ENCODE results near the gene CLASP1. TPM values are rescaled to one million over a fixed set of nuclear protein-coding genes. Genes with fewer than 3 reads are reported as not detected.
A peak's percentile ranks its signal among the peaks of the same experiment; 100 is the strongest.

The CLASP1 gene
- polyA plus RNA-seq, 1 donor (not counting 4 experiments of a cell fraction or from before 2014, with no cell fraction given): 16.7 TPM

- Histone ChIP-seq H3K27me3 (ENCODE audit: control insufficient read depth, extremely low read depth, insufficient read depth, low read length) (no peaks in the 10 kb centered on the region), H3K9me3 (ENCODE audit: control insufficient read depth, low read depth, low read length) (no peaks in the 10 kb centered on the region), H3K9me1 (ENCODE audit: control insufficient read depth, extremely low read depth, insufficient read depth, low read length) (peaks cover 2% of the 10 kb centered on the region), H3K4me1 (ENCODE audit: control insufficient read depth, extremely low read depth, insufficient read depth, low read length) (peaks cover 35% of the 10 kb centered on the region), H2AFZ (ENCODE audit: control insufficient read depth, low read length) (no peak overlapping the region), H3K9ac (ENCODE audit: control insufficient read depth, extremely low read depth, insufficient read depth, low read length) (no peak overlapping the region), H3K4me3 (ENCODE audit: control insufficient read depth in 2 of 3, extremely low read depth in 1 of 3, insufficient read depth in 2 of 3, low read depth in 1 of 3, low read length in 3 of 3) (no peak overlapping the region), H4K20me1 (ENCODE audit: control insufficient read depth, extremely low read depth, insufficient read depth, low read length) (no peaks in the 10 kb centered on the region), H3K79me2 (ENCODE audit: control insufficient read depth, insufficient read depth, low read length) (peaks cover 62% of the 10 kb centered on the region), H3K36me3 (ENCODE audit: control insufficient read depth in 2 of 2, extremely low read depth in 1 of 2, insufficient read depth in 2 of 2, low read length in 2 of 2) (peaks cover 0 to 17% of the 10 kb centered on the region in 2 experiments), H3K27ac (ENCODE audit: control insufficient read depth, insufficient read depth, low read length) (no peak overlapping the region), H3K4me2 (ENCODE audit: control insufficient read depth, extremely low read depth, insufficient read depth, low read depth, low read length) (no peak overlapping the region)
- TF ChIP-seq CTCF (optimal IDR thresholded peaks at IDR 0.05 in 1 of 3, IDR thresholded peaks at IDR 0.05 in 1 of 3, conservative IDR thresholded peaks at IDR 0.05 in 1 of 3; ENCODE audit: extremely low read depth in 1 of 3, insufficient read depth in 2 of 3, low read length in 3 of 3): no peak
- no peak for TF ChIP-seq EZH2 (IDR thresholded peaks at IDR 0.05; ENCODE audit: low read length)
- DNase-seq (ENCODE audit: low read depth, low spot score) (no peak), FAIRE-seq (no peak)
- dilution Hi-C loops (cut with MboI; ENCODE audit: extremely low pct_ligation_motif_present, low sequenced_read_pairs): no loop called here
Observed at GRCh38 chr2:121473512-121473911, 175.8 kb downstream of the CLASP1 start.

- H3K9ac ChIP-seq (ENCODE audit: control insufficient read depth, extremely low read depth, insufficient read depth, low read length): no peak overlapping the region
- H2AFZ ChIP-seq (ENCODE audit: control insufficient read depth, low read length): no peak overlapping the region
- peaks cover 2% of the 10 kb centered on the region for H3K9me1 ChIP-seq (ENCODE audit: control insufficient read depth, extremely low read depth, insufficient read depth, low read length)
- H3K79me2 ChIP-seq (ENCODE audit: control insufficient read depth, insufficient read depth, low read length): peaks cover 54% of the 10 kb centered on the region
- peaks cover 33% of the 10 kb centered on the region for H3K4me1 ChIP-seq (ENCODE audit: control insufficient read depth, extremely low read depth, insufficient read depth, low read length)
- peak overlapping the region; percentile 51 for H3K27ac ChIP-seq (ENCODE audit: control insufficient read depth, insufficient read depth, low read length)
- H3K4me2 ChIP-seq (ENCODE audit: control insufficient read depth, extremely low read depth, insufficient read depth, low read depth, low read length): no peak overlapping the region
- FAIRE-seq (peak; percentile 23), DNase-seq (ENCODE audit: low read depth, low spot score) (no peak)
- dilution Hi-C loops (cut with MboI; ENCODE audit: extremely low pct_ligation_motif_present, low sequenced_read_pairs): no loop called here
- H3K27me3 ChIP-seq (ENCODE audit: control insufficient read depth, extremely low read depth, insufficient read depth, low read length): no peaks in the 10 kb centered on the region
- no peak for TF ChIP-seq CTCF (optimal IDR thresholded peaks at IDR 0.05 in 1 of 3, IDR thresholded peaks at IDR 0.05 in 1 of 3, conservative IDR thresholded peaks at IDR 0.05 in 1 of 3; ENCODE audit: extremely low read depth in 1 of 3, insufficient read depth in 2 of 3, low read length in 3 of 3)
- no peaks in the 10 kb centered on the region for H3K9me3 ChIP-seq (ENCODE audit: control insufficient read depth, low read depth, low read length)
- H3K4me3 ChIP-seq (ENCODE audit: control insufficient read depth in 2 of 3, extremely low read depth in 1 of 3, insufficient read depth in 2 of 3, low read depth in 1 of 3, low read length in 3 of 3): no peak overlapping the region
- H3K36me3 ChIP-seq (ENCODE audit: control insufficient read depth in 2 of 2, extremely low read depth in 1 of 2, insufficient read depth in 2 of 2, low read length in 2 of 2): peaks cover 0 to 22% of the 10 kb centered on the region in 2 experiments
- no peaks in the 10 kb centered on the region for H4K20me1 ChIP-seq (ENCODE audit: control insufficient read depth, extremely low read depth, insufficient read depth, low read length)
Observed at GRCh38 chr2:121472470-121472993, 176.7 kb downstream of the CLASP1 start.

All from keratinocyte (primary cell).